HG02973 (cell line): Measurements from ENCODE around the gene CNKSR3.

Experiments
- ATAC-seq: cut with Tn5 transposase; IDR thresholded peaks from one replicate; pipeline ENCODE4 v1.9.1; 2021; ENCODE audit warnings: moderate library complexity; ENCODE audit not compliant: unreplicated experiment

CNKSR3 gene

GRCh38 chr6:154504102-154504501 lies 6.4 kb downstream of the CNKSR3 start:
- ATAC-seq, result no peak

- ATAC-seq, result no peak
Observed at GRCh38 chr6:154503658-154504057, 6.8 kb downstream of the CNKSR3 start.

GRCh38 chr6:154502553-154502952 lies 7.9 kb downstream of the CNKSR3 start:
- no peak for ATAC-seq

- ATAC-seq, result no peak
Observed at GRCh38 chr6:154501578-154501868, 9.0 kb downstream of the CNKSR3 start.

GRCh38 chr6:154500769-154501577 lies 9.5 kb downstream of the CNKSR3 start:
- no peak for ATAC-seq

GRCh38 chr6:154499855-154500589 lies 10.5 kb downstream of the CNKSR3 start:
- no peak for ATAC-seq

GRCh38 chr6:154498340-154498934 lies 12.0 kb downstream of the CNKSR3 start:
- ATAC-seq, result no peak

- no peak for ATAC-seq
Observed at GRCh38 chr6:154496793-154497517, 13.5 kb downstream of the CNKSR3 start.

- no peak for ATAC-seq
Observed at GRCh38 chr6:154496186-154496585, 14.3 kb downstream of the CNKSR3 start.

- ATAC-seq, result no peak
Observed at GRCh38 chr6:154494592-154495311, 15.7 kb downstream of the CNKSR3 start.

- ATAC-seq, result no peak
Observed at GRCh38 chr6:154491567-154492470, 18.7 kb downstream of the CNKSR3 start.

GRCh38 chr6:154489822-154490221 lies 20.7 kb downstream of the CNKSR3 start:
- ATAC-seq, result no peak

- no peak for ATAC-seq
Observed at GRCh38 chr6:154488802-154489437, 21.6 kb downstream of the CNKSR3 start.

GRCh38 chr6:154488248-154488593 lies 22.3 kb downstream of the CNKSR3 start:
- ATAC-seq, result no peak

- no peak for ATAC-seq
Observed at GRCh38 chr6:154487367-154488247, 22.9 kb downstream of the CNKSR3 start.

GRCh38 chr6:154485815-154486214 lies 24.7 kb downstream of the CNKSR3 start:
- no peak for ATAC-seq

GRCh38 chr6:154484942-154485341 lies 25.5 kb downstream of the CNKSR3 start:
- no peak for ATAC-seq

- no peak for ATAC-seq
Observed at GRCh38 chr6:154482858-154483257, 27.6 kb downstream of the CNKSR3 start.
